ENCODE data around the gene ELOB.
"Not testable (repeated sequence)": the region's sequence is repeated elsewhere in the genome, so short reads cannot be mapped to it uniquely, and the experiment has no call there.

ELOB gene

GRCh38 chr16:2741168-2741567 is 35.9 kb downstream of the ELOB start:
- Mint-ChIP-seq H3K36me3 (no peaks in the 10 kb centered on the region), H3K27me3 (no peaks in the 10 kb centered on the region), H3K4me1 (ENCODE audit: low read depth) (no peaks in the 10 kb centered on the region), H3K9me3 (ENCODE audit: low read depth) (no peaks in the 10 kb centered on the region), H3K27ac (no peak overlapping the region), H3K4me3 (no peak overlapping the region)

GRCh38 chr16:2740476-2740875 is 36.6 kb downstream of the ELOB start:
- Mint-ChIP-seq H3K4me3 (no peak overlapping the region), H3K27ac (no peak overlapping the region), H3K4me1 (ENCODE audit: low read depth) (no peaks in the 10 kb centered on the region)

GRCh38 chr16:2739625-2740430 is 37.3 kb downstream of the ELOB start:
- Mint-ChIP-seq H3K9me3 (ENCODE audit: low read depth) (no peaks in the 10 kb centered on the region), H3K4me3 (no peak overlapping the region), H3K36me3 (no peaks in the 10 kb centered on the region), H3K27me3 (no peaks in the 10 kb centered on the region), H3K27ac (no peak overlapping the region), H3K4me1 (ENCODE audit: low read depth) (no peaks in the 10 kb centered on the region)

More at GRCh38 chr16:2740476-2740875, 36.6 kb downstream of the ELOB start:
- no peaks in the 10 kb centered on the region for H3K9me3 Mint-ChIP-seq (ENCODE audit: low read depth)
- H3K36me3 Mint-ChIP-seq = no peaks in the 10 kb centered on the region
- no peaks in the 10 kb centered on the region for H3K27me3 Mint-ChIP-seq

GRCh38 chr16:2738615-2739014 is 38.5 kb downstream of the ELOB start:
- no peaks in the 10 kb centered on the region for H3K4me1 Mint-ChIP-seq (ENCODE audit: low read depth)
- H3K27ac Mint-ChIP-seq = no peak overlapping the region

GRCh38 chr16:2737895-2738418 is 39.1 kb downstream of the ELOB start:
- H3K4me3 Mint-ChIP-seq = no peak overlapping the region
- H3K27ac Mint-ChIP-seq = no peak overlapping the region
- H3K27me3 Mint-ChIP-seq = no peaks in the 10 kb centered on the region
- H3K36me3 Mint-ChIP-seq = no peaks in the 10 kb centered on the region
- no peaks in the 10 kb centered on the region for H3K4me1 Mint-ChIP-seq (ENCODE audit: low read depth)
- no peaks in the 10 kb centered on the region for H3K9me3 Mint-ChIP-seq (ENCODE audit: low read depth)

More at GRCh38 chr16:2738615-2739014, 38.5 kb downstream of the ELOB start:
- Mint-ChIP-seq H3K9me3 (ENCODE audit: low read depth) (no peaks in the 10 kb centered on the region), H3K27me3 (no peaks in the 10 kb centered on the region), H3K36me3 (no peaks in the 10 kb centered on the region), H3K4me3 (no peak overlapping the region)

- Mint-ChIP-seq H3K4me3 (no peak overlapping the region), H3K36me3 (no peaks in the 10 kb centered on the region), H3K27me3 (no peaks in the 10 kb centered on the region), H3K27ac (no peak overlapping the region), H3K4me1 (ENCODE audit: low read depth) (no peaks in the 10 kb centered on the region), H3K9me3 (ENCODE audit: low read depth) (no peaks in the 10 kb centered on the region)
Measured at GRCh38 chr16:2737238-2737605, 39.9 kb downstream of the ELOB start.

- H3K36me3 Mint-ChIP-seq = no peaks in the 10 kb centered on the region
- H3K4me3 Mint-ChIP-seq = no peak overlapping the region
- H3K27me3 Mint-ChIP-seq = no peaks in the 10 kb centered on the region
- no peaks in the 10 kb centered on the region for H3K4me1 Mint-ChIP-seq (ENCODE audit: low read depth)
- no peak overlapping the region for H3K27ac Mint-ChIP-seq
- H3K9me3 Mint-ChIP-seq (ENCODE audit: low read depth) = no peaks in the 10 kb centered on the region
Measured at GRCh38 chr16:2736476-2737237, 40.4 kb downstream of the ELOB start.

GRCh38 chr16:2734844-2735515 is 42.1 kb downstream of the ELOB start:
- Mint-ChIP-seq H3K9me3 (ENCODE audit: low read depth) (no peaks in the 10 kb centered on the region), H3K4me3 (no peak overlapping the region), H3K27me3 (no peaks in the 10 kb centered on the region), H3K27ac (no peak overlapping the region), H3K36me3 (no peaks in the 10 kb centered on the region), H3K4me1 (ENCODE audit: low read depth) (no peaks in the 10 kb centered on the region)

GRCh38 chr16:2728034-2728433 is 49.0 kb downstream of the ELOB start:
- Mint-ChIP-seq H3K36me3 (no peaks in the 10 kb centered on the region), H3K4me3 (no peak overlapping the region), H3K9me3 (ENCODE audit: low read depth) (no peaks in the 10 kb centered on the region), H3K27me3 (peaks cover 9% of the 10 kb centered on the region), H3K27ac (no peak overlapping the region), H3K4me1 (ENCODE audit: low read depth) (no peaks in the 10 kb centered on the region)

GRCh38 chr16:2726923-2727322 is 50.2 kb downstream of the ELOB start:
- Mint-ChIP-seq H3K36me3 (no peaks in the 10 kb centered on the region), H3K9me3 (ENCODE audit: low read depth) (no peaks in the 10 kb centered on the region), H3K4me1 (ENCODE audit: low read depth) (peaks cover 1% of the 10 kb centered on the region), H3K27ac (no peak overlapping the region), H3K27me3 (peaks cover 9% of the 10 kb centered on the region), H3K4me3 (no peak overlapping the region)

GRCh38 chr16:2724816-2725348 is 52.2 kb downstream of the ELOB start:
- Mint-ChIP-seq H3K36me3 (no peaks in the 10 kb centered on the region), H3K27me3 (peaks cover 9% of the 10 kb centered on the region), H3K4me1 (ENCODE audit: low read depth) (peaks cover 1% of the 10 kb centered on the region), H3K9me3 (ENCODE audit: low read depth) (no peaks in the 10 kb centered on the region), H3K27ac (no peak overlapping the region), H3K4me3 (no peak overlapping the region)

- H3K9me3 Mint-ChIP-seq (ENCODE audit: low read depth) = no peaks in the 10 kb centered on the region
- H3K4me3 Mint-ChIP-seq = no peak overlapping the region
- H3K27ac Mint-ChIP-seq = no peak overlapping the region
Measured at GRCh38 chr16:2724088-2724676, 52.9 kb downstream of the ELOB start.

GRCh38 chr16:2721634-2722173 is 55.4 kb downstream of the ELOB start:
- peak overlapping the region; percentile 22 for H3K27ac Mint-ChIP-seq
- peak overlapping the region; percentile 66 for H3K4me3 Mint-ChIP-seq
- H3K36me3 Mint-ChIP-seq; H3K27me3 Mint-ChIP-seq; H3K4me1 Mint-ChIP-seq (ENCODE audit: low read depth); H3K9me3 Mint-ChIP-seq (ENCODE audit: low read depth): not testable (repeated sequence)

More at GRCh38 chr16:2724088-2724676, 52.9 kb downstream of the ELOB start:
- peaks cover 1% of the 10 kb centered on the region for H3K4me1 Mint-ChIP-seq (ENCODE audit: low read depth)
- peaks cover 9% of the 10 kb centered on the region for H3K27me3 Mint-ChIP-seq
- no peaks in the 10 kb centered on the region for H3K36me3 Mint-ChIP-seq
